K562 (cell line): Measurements from ENCODE around the gene ECHDC1. TPM values are rescaled to one million over a fixed set of nuclear protein-coding genes. Genes with fewer than 3 reads are reported as not detected.

Experiments used
- SIN3B ChIP-seq: fragments of 450-650 bp; IDR thresholded peaks from 2 replicates; pipeline ENCODE4 v1.6.1; 2017; ENCODE audit warnings: low read depth, mild to moderate bottlenecking, moderate library complexity
- SREBF1 ChIP-seq: fragments of 150-350 bp; IDR thresholded peaks from 2 replicates; pipeline ENCODE4 v1.6.1; 2014; ENCODE audit warnings: antibody characterized with exemption, low read depth, low read length, borderline replicate concordance
- ZFX ChIP-seq: sonication (generic); formaldehyde crosslinking; IDR thresholded peaks from 2 replicates; pipeline ENCODE4 v1.8.0; 2022; ENCODE audit warnings: mild to moderate bottlenecking, missing genetic modification reagents, moderate library complexity
- ZNF12 ChIP-seq: sonication (generic); formaldehyde crosslinking; IDR thresholded peaks from 2 replicates; pipeline ENCODE4 v1.4.0; 2020; ENCODE audit warnings: mild to moderate bottlenecking, missing genetic modification reagents
- ZNF41 ChIP-seq: fragments of 250-450 bp; sonication (Bioruptor Pico); conservative IDR thresholded peaks from 2 replicates; pipeline ENCODE4 v1.4.0; 2020; ENCODE audit warnings: mild to moderate bottlenecking
- ZNF444 ChIP-seq: fragments of 250-450 bp; sonication (Bioruptor Pico); IDR thresholded peaks from 2 replicates; pipeline ENCODE4 v1.4.0; 2020; ENCODE audit warnings: mild to moderate bottlenecking, moderate library complexity
- ZNF766 ChIP-seq: fragments of 200-800 bp; sonication (Bioruptor generic); conservative IDR thresholded peaks from 2 replicates; pipeline ENCODE4 v1.6.1; 2016; ENCODE audit warnings: missing genetic modification characterization, missing compliant biosample characterization
- polyA plus RNA-seq, 8 experiments: library from polyadenylated mRNA; depleted of rRNA in 4 of 8; stranded (reverse) in 5 of 8; unstranded in 3 of 8; fragments of >200 nt; fragmentation: Nextera tagmentation in 2 of 8; fragmentation: Illumina TruSeq in 1 of 8; extraction: Ambion mirVana in 2 of 8; extraction: Trizol in 1 of 8; gene quantifications; 2 replicates each; pipeline versions ENCODE4 v1.2.1 to v1.2.3, GENCODE V29; 2011 to 2014; ENCODE audit warnings: inconsistent platforms in 1 of 8, missing spikeins in 1 of 8
- total RNA-seq, 7 experiments: library from RNA; depleted of rRNA in 6 of 7; stranded (reverse); fragments of >200 nt in 6 of 7; fragmentation: Illumina TruSeq in 2 of 7; extraction: Trizol in 2 of 7; gene quantifications; 2 replicates each; pipeline versions ENCODE4 v1.2.1 to v1.2.3, GENCODE V29; 2011 to 2021; ENCODE audit warnings: low replicate concordance in 1 of 7
- TF ChIP-seq, protein P1 (sequence below), 2 experiments: fragments of 450-650 bp in 1 of 2; sonication (generic) in 1 of 2; formaldehyde crosslinking in 1 of 2; IDR thresholded peaks; 2 replicates each; pipeline versions ENCODE4 v1.7.1 to v1.9.0; 2016 to 2022; ENCODE audit warnings: inconsistent platforms in 1 of 2, mild to moderate bottlenecking in 1 of 2, missing genetic modification reagents in 1 of 2
- TF ChIP-seq, protein P2 (sequence below): fragments of 200-800 bp; sonication (Bioruptor generic); IDR thresholded peaks from 2 replicates; pipeline ENCODE4 v1.6.1; 2016; ENCODE audit warnings: missing genetic modification characterization, missing compliant biosample characterization
- TF ChIP-seq, protein P3 (sequence below), 2 experiments: fragments of 450-650 bp; conservative IDR thresholded peaks; 2 replicates each; pipeline ENCODE4 v1.6.1; 2017; ENCODE audit warnings: mild to moderate bottlenecking in 2 of 2, moderate library complexity in 2 of 2

The ECHDC1 gene
- total and polyA plus RNA-seq, 9 of the 15 experiments (the other 6 are each of a cell fraction or from before 2014, with no cell fraction given): 58.0 to 105 (median 78.6) TPM

- TF ChIP-seq, protein P1, sequence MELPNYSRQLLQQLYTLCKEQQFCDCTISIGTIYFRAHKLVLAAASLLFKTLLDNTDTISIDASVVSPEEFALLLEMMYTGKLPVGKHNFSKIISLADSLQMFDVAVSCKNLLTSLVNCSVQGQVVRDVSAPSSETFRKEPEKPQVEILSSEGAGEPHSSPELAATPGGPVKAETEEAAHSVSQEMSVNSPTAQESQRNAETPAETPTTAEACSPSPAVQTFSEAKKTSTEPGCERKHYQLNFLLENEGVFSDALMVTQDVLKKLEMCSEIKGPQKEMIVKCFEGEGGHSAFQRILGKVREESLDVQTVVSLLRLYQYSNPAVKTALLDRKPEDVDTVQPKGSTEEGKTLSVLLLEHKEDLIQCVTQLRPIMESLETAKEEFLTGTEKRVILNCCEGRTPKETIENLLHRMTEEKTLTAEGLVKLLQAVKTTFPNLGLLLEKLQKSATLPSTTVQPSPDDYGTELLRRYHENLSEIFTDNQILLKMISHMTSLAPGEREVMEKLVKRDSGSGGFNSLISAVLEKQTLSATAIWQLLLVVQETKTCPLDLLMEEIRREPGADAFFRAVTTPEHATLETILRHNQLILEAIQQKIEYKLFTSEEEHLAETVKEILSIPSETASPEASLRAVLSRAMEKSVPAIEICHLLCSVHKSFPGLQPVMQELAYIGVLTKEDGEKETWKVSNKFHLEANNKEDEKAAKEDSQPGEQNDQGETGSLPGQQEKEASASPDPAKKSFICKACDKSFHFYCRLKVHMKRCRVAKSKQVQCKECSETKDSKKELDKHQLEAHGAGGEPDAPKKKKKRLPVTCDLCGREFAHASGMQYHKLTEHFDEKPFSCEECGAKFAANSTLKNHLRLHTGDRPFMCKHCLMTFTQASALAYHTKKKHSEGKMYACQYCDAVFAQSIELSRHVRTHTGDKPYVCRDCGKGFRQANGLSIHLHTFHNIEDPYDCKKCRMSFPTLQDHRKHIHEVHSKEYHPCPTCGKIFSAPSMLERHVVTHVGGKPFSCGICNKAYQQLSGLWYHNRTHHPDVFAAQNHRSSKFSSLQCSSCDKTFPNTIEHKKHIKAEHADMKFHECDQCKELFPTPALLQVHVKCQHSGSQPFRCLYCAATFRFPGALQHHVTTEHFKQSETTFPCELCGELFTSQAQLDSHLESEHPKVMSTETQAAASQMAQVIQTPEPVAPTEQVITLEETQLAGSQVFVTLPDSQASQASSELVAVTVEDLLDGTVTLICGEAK (IDR thresholded peaks at IDR 0.05): no peak
- TF ChIP-seq, protein P1 (CRISPR knock-in tag; IDR thresholded peaks at IDR 0.05): no peak
- TF ChIP-seq, protein P2, sequence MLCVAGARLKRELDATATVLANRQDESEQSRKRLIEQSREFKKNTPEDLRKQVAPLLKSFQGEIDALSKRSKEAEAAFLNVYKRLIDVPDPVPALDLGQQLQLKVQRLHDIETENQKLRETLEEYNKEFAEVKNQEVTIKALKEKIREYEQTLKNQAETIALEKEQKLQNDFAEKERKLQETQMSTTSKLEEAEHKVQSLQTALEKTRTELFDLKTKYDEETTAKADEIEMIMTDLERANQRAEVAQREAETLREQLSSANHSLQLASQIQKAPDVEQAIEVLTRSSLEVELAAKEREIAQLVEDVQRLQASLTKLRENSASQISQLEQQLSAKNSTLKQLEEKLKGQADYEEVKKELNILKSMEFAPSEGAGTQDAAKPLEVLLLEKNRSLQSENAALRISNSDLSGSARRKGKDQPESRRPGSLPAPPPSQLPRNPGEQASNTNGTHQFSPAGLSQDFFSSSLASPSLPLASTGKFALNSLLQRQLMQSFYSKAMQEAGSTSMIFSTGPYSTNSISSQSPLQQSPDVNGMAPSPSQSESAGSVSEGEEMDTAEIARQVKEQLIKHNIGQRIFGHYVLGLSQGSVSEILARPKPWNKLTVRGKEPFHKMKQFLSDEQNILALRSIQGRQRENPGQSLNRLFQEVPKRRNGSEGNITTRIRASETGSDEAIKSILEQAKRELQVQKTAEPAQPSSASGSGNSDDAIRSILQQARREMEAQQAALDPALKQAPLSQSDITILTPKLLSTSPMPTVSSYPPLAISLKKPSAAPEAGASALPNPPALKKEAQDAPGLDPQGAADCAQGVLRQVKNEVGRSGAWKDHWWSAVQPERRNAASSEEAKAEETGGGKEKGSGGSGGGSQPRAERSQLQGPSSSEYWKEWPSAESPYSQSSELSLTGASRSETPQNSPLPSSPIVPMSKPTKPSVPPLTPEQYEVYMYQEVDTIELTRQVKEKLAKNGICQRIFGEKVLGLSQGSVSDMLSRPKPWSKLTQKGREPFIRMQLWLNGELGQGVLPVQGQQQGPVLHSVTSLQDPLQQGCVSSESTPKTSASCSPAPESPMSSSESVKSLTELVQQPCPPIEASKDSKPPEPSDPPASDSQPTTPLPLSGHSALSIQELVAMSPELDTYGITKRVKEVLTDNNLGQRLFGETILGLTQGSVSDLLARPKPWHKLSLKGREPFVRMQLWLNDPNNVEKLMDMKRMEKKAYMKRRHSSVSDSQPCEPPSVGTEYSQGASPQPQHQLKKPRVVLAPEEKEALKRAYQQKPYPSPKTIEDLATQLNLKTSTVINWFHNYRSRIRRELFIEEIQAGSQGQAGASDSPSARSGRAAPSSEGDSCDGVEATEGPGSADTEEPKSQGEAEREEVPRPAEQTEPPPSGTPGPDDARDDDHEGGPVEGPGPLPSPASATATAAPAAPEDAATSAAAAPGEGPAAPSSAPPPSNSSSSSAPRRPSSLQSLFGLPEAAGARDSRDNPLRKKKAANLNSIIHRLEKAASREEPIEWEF (CRISPR knock-in tag): no peak
- TF ChIP-seq ZNF766 (CRISPR knock-in tag) (no peak), SREBF1 (no peak), SIN3B (no peak), ZNF41 (CRISPR knock-in tag) (no peak), ZNF12 (CRISPR knock-in tag) (0 out of 2 replicates have a peak, but pooled peaks have one; percentile 32), ZNF444 (CRISPR knock-in tag) (no peak), ZFX (peak; percentile 95)
- TF ChIP-seq, protein P3, sequence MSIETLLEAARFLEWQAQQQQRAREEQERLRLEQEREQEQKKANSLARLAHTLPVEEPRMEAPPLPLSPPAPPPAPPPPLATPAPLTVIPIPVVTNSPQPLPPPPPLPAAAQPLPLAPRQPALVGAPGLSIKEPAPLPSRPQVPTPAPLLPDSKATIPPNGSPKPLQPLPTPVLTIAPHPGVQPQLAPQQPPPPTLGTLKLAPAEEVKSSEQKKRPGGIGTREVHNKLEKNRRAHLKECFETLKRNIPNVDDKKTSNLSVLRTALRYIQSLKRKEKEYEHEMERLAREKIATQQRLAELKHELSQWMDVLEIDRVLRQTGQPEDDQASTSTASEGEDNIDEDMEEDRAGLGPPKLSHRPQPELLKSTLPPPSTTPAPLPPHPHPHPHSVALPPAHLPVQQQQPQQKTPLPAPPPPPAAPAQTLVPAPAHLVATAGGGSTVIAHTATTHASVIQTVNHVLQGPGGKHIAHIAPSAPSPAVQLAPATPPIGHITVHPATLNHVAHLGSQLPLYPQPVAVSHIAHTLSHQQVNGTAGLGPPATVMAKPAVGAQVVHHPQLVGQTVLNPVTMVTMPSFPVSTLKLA (conservative IDR thresholded peaks at IDR 0.05): peak; percentile 14 to 58; a peak in 1 of 4 replicates
Measured at GRCh38 chr6:127266892-127267645, 76.3 kb downstream of the ECHDC1 start (continued).
